ENCODE data around the gene TEX26.

Gene TEX26

GRCh38 chr13:30991184-30991583, 58.7 kb downstream of the TEX26 start:
- H3K27ac ChIP-seq = no peak overlapping the region
- POLR2A ChIA-PET (ENCODE audit: low non-redundant PET) = no interaction called here
- CTCF ChIA-PET = no interaction called here
- TF ChIP-seq CTCF (conservative IDR thresholded peaks at IDR 0.05; ENCODE audit: low read depth) = no peak
- no peak for DNase-seq (ENCODE audit: low spot score)

GRCh38 chr13:30991922-30992321, 59.5 kb downstream of the TEX26 start:
- POLR2A ChIA-PET (ENCODE audit: low non-redundant PET) = no interaction called here
- no peak for TF ChIP-seq CTCF (conservative IDR thresholded peaks at IDR 0.05; ENCODE audit: low read depth)
- peak; percentile 9 for DNase-seq (ENCODE audit: low spot score)
- H3K27ac ChIP-seq = no peak overlapping the region
- CTCF ChIA-PET = no interaction called here

DNA sequence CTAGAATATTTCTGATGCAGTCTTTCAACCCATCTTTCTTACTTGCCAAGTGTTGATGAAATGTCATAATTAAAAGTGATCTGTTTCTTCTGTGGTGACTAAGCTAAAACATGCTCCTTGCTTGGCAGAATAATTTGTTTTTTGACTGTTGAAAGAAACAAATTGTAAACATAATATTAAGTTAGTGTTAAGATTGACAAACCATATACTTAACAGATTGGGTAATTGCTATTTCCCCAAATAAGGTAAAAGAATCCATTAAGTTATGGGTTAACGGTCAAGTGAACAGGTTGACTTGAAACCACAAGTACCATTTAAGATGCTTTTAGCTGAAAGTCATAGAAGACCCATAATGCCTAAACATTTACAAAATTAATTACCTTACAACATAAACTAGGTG, 62.9 kb downstream of the TEX26 start:
- TF ChIP-seq CTCF (conservative IDR thresholded peaks at IDR 0.05; ENCODE audit: low read depth) = no peak
- POLR2A ChIA-PET (ENCODE audit: low non-redundant PET) = no interaction called here
- CTCF ChIA-PET = interaction anchor here (0.7 kb wide), 1 partner anchor 27 kb away, joined by 8 read pairs; no protein-coding TSS in a partner anchor
- H3K27ac ChIP-seq = no peak overlapping the region
- no peak for DNase-seq (ENCODE audit: low spot score)

- DNase-seq (ENCODE audit: low spot score) = no peak
- CTCF ChIA-PET = interaction anchor here (0.9 kb wide), 1 partner anchor 14 kb away, joined by 3 read pairs; no protein-coding TSS in a partner anchor
Measured at GRCh38 chr13:30997697-30998096, 65.2 kb downstream of the TEX26 start.

GRCh38 chr13:30998136-30999088, 66.0 kb downstream of the TEX26 start:
- no peak for DNase-seq (ENCODE audit: low spot score)
- peak overlapping the region; percentile 48 for H3K27ac ChIP-seq
- CTCF ChIA-PET = interaction anchor here (0.9 kb wide), 1 partner anchor 13 kb away, joined by 3 read pairs; no protein-coding TSS in a partner anchor
- no peak for TF ChIP-seq CTCF (conservative IDR thresholded peaks at IDR 0.05; ENCODE audit: low read depth)
- POLR2A ChIA-PET (ENCODE audit: low non-redundant PET) = no interaction called here

More at GRCh38 chr13:30997697-30998096, 65.2 kb downstream of the TEX26 start:
- no peak for TF ChIP-seq CTCF (conservative IDR thresholded peaks at IDR 0.05; ENCODE audit: low read depth)
- POLR2A ChIA-PET (ENCODE audit: low non-redundant PET) = no interaction called here
- no peak overlapping the region for H3K27ac ChIP-seq

GRCh38 chr13:31000889-31001288, 68.4 kb downstream of the TEX26 start:
- POLR2A ChIA-PET (ENCODE audit: low non-redundant PET) = no interaction called here
- CTCF ChIA-PET = no interaction called here
- no peak overlapping the region for H3K27ac ChIP-seq
- no peak for TF ChIP-seq CTCF (conservative IDR thresholded peaks at IDR 0.05; ENCODE audit: low read depth)
- DNase-seq (ENCODE audit: low spot score) = no peak

All from RWPE1 (cell line).